Stimulated activated CD4-positive, alpha-beta T cell treated with anti-CD3 and anti-CD28 coated beads, TNF-alpha, amount 100 ng/mL, for 24 hours (primary cell): ENCODE measurements around the gene PAN2.
"Not testable (repeated sequence)": the region's sequence is repeated elsewhere in the genome, so short reads cannot be mapped to it uniquely, and the experiment has no call there.

Experiments used
- DNase-seq, 3 experiments: peaks; one replicate each; pipeline ENCODE4 v3.0.0-alpha.2; 2020; ENCODE audit warnings: low read depth in 3 of 3

The PAN2 gene

DNA sequence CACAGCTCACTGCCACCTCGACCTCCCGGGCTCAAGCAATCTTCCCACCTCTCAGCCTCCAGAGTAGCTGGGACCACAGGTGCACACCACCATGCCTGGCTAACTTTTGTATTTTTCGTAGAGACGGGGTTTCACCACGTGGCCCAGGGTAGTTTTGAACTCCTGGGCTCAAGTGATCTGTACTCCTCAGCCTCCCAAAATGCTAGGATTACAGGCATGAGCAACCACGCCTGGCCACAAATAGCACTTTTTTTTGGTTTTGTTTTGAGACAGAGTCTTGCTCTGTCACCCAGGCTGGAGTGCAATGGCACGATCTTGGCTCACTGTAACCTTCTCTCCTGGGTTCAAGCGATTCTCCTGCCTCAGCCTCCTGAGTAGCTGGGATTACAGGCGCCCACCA, 13.5 kb upstream of the PAN2 start:
- not testable (repeated sequence) for DNase-seq

DNA sequence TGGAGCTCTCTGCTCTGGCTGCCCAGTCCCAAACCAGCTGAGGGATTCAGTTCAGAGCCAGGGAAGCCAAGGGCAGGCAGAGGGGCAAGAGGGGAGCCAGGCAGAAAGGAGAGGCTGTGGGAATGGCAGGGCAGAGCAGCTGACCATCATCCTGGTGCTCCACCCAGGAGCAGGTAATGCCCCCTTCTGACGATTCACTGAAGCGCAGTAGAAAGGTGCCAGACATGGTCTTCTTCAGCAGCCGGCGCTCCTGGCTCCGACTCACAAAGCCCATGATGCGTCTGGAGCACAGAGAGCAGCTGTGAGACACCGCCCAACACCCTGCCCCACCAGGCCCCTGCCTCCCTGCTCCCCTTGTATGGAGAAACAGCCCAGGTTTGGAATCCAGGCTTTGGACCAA, 12.9 kb upstream of the PAN2 start:
- peak in 1 of 3 experiments; percentile 7 for DNase-seq

DNA sequence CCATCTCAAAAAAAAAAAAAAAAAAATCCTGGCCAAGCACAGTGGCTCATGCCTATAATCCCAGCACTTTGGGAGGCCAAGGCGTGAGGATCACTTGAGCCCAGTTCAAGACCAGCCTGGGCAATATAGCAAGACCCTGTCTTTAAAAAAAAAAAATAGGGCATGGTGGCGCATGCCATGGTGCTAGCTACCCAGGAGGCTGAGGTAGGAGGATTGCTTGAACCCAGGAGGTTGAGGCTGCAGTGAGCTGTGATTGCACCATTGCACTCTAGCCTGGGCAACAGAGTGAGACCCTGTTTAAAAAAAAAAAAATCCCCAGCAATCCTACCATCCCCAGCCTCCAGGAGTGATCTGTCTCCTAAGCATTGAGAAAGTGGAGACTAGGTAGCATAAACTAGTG, 8.5 kb upstream of the PAN2 start:
- DNase-seq = not testable (repeated sequence)

DNA sequence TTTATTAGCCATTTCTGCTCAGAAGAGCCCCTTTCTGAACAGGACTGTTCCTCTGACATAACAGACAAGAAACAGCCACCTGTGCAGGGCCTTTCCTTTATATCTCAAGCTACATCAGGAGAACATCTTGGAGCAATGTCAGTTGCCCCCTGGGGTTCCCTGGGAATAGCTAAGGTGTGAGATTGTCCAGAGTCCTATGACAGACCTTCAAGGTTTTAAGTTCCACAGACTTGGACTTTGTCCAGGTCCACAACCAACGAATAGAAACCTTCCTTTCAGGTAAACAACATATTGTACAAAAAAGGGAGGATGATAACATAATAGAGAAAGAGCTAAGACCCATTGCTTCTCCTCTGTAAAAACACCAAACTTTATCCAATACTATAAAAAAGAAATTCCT, 7.8 kb upstream of the PAN2 start:
- no peak for DNase-seq

DNA sequence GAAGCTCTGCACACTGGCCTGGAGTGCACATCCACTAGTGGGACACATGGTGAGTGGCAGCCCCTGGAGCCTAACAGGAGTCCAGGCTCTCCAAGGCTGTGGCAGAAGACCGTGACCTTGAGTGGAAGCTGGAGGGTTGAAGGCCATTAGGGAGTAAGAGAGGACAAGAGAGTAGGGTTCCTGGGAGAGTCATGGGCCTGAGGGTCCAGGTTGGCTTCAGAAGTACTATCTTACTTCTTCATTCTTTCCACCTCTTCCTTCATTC, 5.3 kb upstream of the PAN2 start:
- no peak for DNase-seq

DNA sequence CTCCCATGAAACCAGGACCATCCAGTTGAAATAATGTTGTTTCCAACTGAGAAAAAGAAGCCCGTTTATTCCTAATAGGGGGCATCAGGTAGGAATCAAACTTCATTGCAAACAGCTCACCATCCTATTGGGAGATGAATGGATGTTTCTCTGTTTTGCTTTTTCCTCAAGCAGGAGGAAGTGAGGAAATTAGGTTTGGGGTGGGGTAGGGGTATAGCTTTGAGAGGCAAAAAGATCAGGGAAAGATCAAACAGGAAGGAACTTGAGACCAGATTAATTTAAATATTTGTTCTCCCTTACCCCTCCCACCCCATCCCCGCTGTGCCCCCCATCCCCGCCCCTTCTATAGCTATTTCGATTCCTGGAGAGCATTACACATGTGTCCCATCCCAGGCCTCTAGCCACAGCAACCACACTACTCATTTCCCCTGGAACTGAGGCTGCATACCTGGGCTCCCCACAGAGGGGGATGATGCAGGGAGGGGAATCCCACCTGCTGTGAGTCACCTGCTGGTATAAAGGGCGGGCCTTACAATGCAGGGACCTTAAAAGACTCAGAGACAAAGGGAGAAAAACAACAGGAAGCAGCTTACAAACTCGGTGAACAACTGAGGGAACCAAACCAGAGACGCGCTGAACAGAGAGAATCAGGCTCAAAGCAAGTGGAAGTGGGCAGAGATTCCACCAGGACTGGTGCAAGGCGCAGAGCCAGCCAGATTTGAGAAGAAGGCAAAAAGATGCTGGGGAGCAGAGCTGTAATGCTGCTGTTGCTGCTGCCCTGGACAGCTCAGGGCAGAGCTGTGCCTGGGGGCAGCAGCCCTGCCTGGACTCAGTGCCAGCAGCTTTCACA, 4.7 kb upstream of the PAN2 start, which contains the start of gene IL23A:
Gene IL23A (plus strand): TSS at position 577 of the 850 bp plus-strand sequence. CDS start 161 bp downstream, at position 738.
- peak; percentile 74 to 85 (median 79) for DNase-seq

DNA sequence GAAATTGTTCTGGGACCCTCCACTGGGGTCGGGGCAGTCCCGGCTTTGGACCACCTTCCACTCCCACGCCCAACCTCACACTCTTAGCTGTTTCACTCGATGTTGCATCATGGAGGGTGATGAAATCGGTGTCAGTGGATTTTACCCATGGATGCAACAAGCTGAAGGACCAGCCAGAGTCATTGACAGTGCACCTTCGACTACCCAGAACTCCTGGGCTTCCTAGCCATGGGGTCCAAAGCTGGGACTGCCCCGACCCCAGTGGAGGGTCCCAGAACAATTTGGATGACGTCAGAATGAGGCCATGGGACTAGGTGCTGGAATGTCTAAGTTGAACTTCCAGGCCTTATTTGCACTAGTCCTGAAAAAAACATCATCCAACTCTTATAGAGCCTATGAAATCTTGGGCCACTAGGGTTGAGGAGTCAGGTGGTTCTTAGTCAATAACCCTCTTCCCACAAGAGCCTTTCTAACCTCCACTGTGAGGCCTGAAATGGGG, 4.0 kb upstream of the PAN2 start:
- no peak for DNase-seq

DNA sequence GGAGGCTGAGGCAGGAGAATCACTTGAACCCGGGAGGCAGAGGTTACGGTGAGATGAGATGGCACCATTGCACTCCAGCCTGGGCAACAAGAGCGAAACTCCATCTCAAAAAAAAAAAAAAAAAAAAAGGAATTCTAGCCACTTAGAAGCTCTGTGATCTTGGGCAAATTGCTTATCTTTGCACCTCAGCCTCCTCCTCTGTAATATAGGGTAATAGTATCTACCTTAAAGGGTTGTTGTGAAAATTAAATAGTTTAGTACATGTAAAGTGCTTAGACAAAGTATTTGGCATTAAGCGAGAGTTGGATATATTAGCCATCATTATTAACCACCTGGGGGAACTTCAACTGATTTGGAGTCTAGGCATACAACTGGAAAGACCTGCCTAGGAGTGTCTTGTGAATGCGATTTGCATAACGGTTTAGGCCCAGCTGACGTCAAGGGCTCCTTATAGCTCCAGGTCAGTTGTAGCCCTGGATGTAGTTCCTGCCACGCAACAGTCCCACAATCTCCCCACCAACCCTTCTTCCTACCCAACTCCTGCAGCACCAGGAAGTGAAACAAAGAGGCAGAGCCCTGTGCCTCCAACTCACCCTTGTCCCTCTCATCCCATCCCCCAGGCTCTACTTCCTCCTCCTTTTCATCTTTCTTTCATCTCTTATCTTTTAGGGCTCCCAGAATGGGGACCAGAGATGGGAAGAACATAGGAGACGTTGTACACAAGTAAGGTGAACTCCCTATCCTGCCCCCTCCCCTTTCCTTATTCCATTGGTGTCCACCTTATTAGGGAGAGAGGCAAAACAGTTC, 2.8 kb upstream of the PAN2 start:
- DNase-seq = no peak

DNA sequence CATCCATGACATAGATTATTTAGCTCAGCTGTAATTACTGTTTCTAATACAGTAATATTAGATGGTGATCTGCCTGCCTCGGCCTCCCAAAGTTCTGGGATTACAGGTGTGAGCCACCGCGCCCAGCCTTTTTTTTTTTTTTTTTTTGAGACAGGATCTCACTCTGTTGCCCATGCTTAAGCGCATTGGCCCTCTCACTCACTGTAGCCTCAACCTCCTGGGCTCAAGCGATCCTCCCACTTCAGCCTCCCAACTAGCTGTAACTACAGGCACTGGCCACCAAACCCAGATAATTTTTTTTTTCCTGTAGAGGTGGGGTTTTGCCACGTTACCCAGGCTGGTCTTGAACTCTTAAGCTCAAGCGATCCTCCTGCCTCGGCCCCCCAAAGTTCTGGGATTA, 1.7 kb upstream of the PAN2 start:
- DNase-seq = not testable (repeated sequence)

DNA sequence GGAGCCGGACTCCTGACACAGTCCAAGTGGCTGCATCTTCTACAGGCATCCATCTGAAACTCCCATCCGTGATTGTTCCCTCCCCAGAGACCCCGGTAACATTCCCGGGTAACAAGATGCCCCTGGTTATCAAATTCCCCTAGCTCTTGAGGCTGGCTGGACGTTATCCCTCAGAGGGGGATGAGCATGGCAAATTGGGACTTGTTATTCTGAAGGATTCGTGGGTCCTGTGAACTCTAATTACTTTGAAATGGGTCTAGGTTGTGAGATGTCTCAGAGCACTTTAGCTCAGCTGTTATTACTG, 642 bp upstream of the PAN2 start:
- DNase-seq = no peak

DNA sequence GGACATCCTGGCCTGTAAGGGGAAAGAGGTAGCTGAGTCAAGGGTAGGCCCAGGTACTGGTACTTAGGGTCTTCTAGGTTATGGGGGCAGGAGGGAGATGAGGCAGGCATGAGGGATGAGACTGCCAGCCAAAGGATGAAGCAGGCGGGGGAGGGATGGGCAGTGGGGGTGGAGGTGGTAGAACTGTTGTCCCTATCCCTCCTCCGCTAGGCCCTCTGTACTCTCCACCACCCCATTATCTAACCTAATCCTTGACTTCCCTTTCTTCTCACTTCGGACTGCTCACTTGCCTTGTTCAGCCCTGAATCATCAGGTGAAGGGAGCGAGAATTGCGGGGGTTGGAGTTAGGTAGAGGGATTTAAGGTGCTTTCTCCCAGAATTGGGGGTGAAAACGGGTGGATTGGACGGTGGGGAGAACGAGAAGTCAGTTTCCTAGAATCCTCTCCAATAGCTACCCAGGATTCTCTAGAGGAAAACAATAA, 562 bp downstream of the PAN2 start:
- DNase-seq = no peak

DNA sequence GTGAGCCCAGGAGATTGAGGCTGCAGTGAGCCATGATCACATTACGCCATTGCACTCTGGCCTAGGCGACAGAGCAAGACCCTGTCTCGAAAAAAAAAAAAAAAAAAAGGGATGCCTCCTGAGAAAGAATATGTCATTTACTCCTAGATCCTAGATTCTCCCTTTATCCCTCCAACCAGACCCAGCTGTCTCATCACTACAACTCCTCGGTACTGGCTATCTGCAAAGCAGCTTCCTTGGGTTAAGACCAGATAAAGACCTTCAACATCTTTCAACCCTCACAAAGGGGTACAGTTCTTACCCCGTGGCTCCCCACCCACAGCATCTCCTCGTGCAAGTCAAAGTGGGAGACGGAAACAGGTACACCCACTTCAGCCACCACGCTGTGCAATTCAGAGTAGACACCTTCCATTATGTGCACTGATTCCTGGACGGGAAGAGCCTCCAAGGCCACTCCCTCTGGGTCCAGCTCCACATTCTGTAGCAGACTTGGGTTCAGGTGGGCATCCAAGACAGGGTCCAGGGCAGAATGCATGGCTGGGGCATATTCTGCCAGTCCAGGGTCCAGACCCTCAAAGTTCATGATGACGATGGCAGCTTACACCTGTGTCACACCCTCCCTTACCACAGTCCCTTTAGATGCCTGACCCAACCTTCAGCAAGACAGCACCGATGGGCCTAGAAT, 1.1 kb downstream of the PAN2 start:
- DNase-seq = no peak

DNA sequence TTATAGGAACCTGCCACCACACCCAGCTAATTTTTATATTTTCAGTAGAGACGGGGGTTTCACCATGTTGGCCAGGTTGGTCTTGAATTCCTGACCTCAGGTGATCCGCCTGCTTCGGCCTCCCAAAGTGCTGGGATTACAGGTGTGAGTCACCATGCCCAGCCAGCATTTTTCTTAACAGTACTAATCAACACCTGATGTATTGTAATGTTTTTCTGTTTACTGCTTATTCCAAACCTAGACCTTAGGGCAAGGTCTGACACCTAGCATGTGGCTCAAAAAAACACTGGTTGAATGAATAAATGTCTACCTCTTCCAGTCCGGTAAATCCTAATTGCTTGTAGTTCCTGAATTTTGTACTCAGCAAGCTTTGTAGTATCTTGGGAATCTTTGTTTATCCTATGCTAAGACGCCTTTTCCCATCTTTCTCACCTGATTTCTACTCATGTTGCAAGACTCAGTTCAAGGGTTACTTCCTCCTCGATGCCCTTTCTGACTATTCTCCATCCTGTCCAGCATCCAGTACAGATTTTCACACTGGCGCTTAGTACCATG, 2.8 kb downstream of the PAN2 start:
- no peak for DNase-seq

DNA sequence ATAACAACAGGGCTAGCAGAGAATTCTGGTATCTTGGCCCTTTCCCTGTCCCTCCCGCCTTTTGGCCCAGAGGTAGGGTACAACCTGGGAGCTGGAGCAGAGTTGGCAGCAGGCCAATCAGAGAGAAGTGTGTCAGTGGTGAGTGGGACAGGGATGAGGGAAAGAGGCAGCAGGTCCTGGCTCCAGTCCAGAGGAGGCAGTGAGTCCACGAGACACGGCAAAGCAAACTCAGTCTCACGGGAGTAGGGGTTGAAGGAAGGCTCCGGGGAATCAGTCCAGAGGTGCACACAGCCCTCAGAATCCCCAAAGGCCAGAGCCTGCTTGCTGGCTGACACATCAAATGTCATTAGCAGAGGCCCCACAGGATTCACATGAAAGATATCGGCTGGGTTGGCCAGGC, 7.3 kb downstream of the PAN2 start:
- no peak for DNase-seq

DNA sequence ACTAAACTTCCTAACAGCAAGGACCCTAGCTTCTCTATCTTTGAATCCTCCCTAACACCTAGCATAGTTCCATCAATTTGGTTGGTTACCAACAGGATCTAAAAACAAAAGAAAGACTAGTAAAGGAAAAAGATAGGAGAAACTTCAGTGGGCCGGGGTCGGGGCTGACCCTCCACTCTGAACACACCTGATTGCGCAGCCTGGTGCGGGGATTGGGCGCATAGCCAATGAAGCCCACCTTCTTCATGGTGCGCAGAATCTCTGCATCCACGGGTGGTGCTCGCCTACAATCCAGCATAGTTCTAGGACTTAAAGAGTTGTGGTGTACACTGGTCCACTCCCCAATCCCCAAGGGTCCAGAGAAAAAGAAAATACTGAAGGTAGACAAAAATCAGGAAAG, 7.7 kb downstream of the PAN2 start:
- DNase-seq = no peak

DNA sequence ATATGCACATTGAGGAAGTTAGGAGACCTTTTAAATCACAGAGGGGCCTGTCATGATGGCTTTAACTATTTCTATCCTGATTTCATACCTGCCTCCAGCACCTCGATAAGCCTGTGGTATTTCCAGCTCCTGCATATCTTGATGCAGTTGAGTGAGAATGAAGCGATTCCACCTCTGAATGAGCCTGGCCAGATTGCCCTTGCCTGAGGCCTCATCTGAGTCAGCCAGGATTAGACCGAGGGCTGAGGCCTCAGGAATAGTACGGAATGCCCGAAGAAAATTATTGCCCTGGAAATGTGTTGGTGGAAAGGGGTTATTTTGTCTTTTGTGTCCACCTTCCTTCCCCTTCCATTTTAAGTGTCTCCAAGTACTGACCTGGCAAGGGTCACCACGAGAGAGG, 9.6 kb downstream of the PAN2 start:
- DNase-seq = no peak

DNA sequence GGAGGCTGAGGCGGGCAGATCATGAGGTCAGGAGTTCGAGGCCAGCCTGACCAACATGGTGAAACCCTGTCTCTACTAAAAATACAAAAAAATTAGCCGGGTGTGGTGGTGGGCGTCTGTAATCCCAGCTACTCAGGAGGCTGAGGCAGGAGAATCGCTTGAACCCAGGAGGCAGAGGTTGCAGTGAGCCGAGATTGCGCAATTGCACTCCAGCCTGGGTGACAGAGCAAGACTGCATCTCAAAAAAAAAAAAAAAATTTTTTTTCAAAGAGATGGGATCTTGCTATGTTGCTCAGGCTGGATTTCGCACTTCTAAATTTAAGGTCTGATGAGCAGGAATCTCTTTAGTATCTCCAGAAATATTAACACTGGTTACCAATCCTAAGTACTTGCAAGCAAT, 12.2 kb downstream of the PAN2 start:
- not testable (repeated sequence) for DNase-seq

DNA sequence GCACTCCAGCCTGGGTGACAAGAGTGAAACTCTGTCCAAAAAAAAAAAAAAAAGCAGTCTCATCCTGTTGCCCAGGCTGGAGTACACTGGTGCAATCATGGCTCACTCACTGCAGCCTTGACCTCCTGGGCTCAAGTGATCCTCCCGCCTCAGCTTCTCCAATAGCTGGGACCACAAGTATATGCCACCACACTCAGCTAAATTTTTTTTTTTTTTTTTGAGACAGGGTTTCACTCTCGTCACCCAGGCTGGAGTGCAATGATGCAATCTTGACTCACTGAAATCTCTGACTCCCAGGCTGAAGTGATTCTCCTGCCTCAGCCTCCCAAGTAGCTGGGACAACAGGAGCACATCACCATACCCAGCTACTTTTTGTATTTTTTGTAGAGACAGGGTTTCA, 12.8 kb downstream of the PAN2 start:
- DNase-seq = no peak

DNA sequence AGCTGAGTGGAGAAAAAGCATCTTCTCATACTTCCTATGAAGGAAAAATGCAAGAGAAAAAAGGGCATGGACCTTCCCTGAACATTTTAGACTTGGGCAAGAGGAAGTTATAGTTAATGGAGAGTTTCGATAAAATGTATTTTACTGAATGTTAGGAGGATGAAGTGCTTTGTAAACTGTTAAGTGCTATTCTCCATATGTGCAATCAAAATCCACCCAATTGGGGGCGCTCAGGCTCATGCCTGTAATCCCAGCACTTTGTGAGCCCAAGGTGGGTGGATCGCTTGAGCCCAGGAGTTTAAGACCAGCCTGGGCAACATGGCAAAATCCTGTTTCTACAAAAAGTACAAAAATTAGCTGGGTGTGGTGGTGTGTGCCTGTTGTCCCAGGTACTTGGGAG, 16.1 kb downstream of the PAN2 start:
- no peak for DNase-seq

DNA sequence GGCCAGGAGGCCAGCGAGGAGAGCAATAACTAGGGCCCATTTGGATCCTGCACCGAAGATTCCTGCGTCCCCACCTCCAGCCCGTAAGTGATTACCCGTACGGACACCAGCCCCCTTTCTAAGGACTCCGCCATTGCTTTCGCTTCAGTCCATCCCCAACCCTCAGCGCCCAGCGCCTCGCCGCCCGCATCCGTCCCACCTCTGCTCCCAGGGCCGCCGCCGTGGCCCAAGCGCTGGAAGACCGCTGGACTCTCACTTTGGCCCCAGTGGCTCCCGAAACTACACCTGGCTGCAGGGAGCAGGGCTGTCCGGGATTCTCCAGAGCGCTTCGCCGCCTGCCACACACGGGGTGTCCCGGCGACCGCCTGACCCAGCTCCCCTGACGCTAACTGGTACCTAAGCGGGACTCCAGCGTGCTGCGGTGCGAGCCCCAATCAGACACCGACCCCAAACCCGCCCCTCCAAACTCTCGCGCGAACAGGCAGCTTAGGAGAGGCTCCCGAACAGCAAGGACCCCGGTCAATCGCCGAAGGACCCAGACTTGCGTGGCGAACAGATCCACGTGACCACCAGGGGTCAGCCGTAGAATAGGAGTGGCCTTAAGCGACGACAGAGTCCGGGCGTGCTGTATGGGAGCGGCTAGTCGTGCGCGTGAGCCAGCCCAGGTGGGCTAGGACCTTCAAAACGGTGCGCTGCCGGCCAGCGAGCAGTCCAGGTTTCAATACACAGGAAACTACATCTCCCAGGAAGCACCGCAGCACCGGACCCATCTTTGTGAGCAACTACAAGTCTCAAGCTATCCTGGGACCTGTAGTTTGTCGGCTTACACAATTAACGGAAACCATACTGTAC, 18.0 kb downstream of the PAN2 start, which contains the start of gene CNPY2:
Gene CNPY2 (minus strand): TSS at position 367 of the 852 bp plus-strand sequence. CDS start 771 bp downstream, outside the sequence.
- peak; percentile 87 to 95 (median 89) for DNase-seq

DNA sequence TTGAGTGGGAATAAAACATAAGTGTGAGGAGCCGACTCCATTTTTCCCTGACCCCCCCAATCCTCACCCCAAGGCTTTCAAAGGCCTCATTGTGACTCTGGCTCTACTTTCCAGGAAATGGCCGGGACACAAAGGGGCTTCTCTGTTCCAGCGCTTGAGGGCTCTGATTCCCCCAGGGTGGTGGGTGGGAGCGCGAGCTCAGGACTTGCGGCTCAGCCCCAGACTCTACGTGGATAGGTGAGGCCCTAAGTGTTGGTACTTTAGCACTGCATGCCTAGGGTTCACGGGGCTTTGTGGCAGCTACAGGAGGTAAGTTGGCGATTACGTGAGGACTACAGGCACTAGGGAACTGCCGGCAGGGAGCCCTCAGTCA, 18.6 kb downstream of the PAN2 start:
- no peak for DNase-seq
